WTC11 (cell line): ENCODE measurements around the gene IL20.

Experiments used
- ATF3 ChIP-seq: sonication (generic); formaldehyde crosslinking; conservative IDR thresholded peaks from 2 replicates; pipeline ENCODE4 v1.8.1; 2022; ENCODE audit warnings: mild to moderate bottlenecking, missing genetic modification reagents
- CREB1 ChIP-seq: sonication (generic); formaldehyde crosslinking; IDR thresholded peaks from 2 replicates; pipeline ENCODE4 v1.8.0; 2023; ENCODE audit warnings: mild to moderate bottlenecking, missing genetic modification reagents
- E2F1 ChIP-seq: sonication (generic); formaldehyde crosslinking; IDR thresholded peaks from 2 replicates; pipeline ENCODE4 v1.8.0; 2022; ENCODE audit warnings: mild to moderate bottlenecking, missing genetic modification reagents
- FOXP4 ChIP-seq: sonication (generic); formaldehyde crosslinking; IDR thresholded peaks from 2 replicates; pipeline ENCODE4 v1.8.0; 2022; ENCODE audit warnings: mild to moderate bottlenecking, missing genetic modification reagents
- TCF7 ChIP-seq: sonication (generic); formaldehyde crosslinking; IDR thresholded peaks from 2 replicates; pipeline ENCODE4 v1.8.0; 2022; ENCODE audit warnings: mild to moderate bottlenecking, low read depth, missing genetic modification reagents, moderate library complexity
- USF2 ChIP-seq: sonication (generic); formaldehyde crosslinking; IDR thresholded peaks from 2 replicates; pipeline ENCODE4 v1.8.1; 2023; ENCODE audit warnings: mild to moderate bottlenecking, missing genetic modification reagents, moderate library complexity
- ZNF138 ChIP-seq: sonication (generic); formaldehyde crosslinking; conservative IDR thresholded peaks from 2 replicates; pipeline ENCODE4 v1.8.1; 2022; ENCODE audit warnings: mild to moderate bottlenecking, moderate library complexity, missing genetic modification reagents
- ZNF232 ChIP-seq: sonication (generic); formaldehyde crosslinking; IDR thresholded peaks from 2 replicates; pipeline ENCODE4 v1.8.0; 2022; ENCODE audit warnings: mild to moderate bottlenecking, missing genetic modification reagents
- ZNF671 ChIP-seq: fragments of 250-450 bp; sonication (Bioruptor Pico); IDR thresholded peaks from 2 replicates; pipeline ENCODE4 v1.8.0; 2021; ENCODE audit warnings: mild to moderate bottlenecking
- TF ChIP-seq, protein P1 (sequence below): fragments of 200-600 bp; IDR thresholded peaks from 2 replicates; pipeline ENCODE4 v1.8.0; 2022; ENCODE audit warnings: antibody characterized with exemption

- TF ChIP-seq ATF3 (no peak), E2F1 (CRISPR knock-in tag) (no peak), TCF7 (no peak), ZNF671 (CRISPR knock-in tag) (no peak), USF2 (CRISPR knock-in tag) (no peak), FOXP4 (CRISPR knock-in tag) (no peak), ZNF138 (CRISPR knock-in tag) (no peak), CREB1 (CRISPR knock-in tag) (no peak), ZNF232 (no peak)
- TF ChIP-seq, protein P1, sequence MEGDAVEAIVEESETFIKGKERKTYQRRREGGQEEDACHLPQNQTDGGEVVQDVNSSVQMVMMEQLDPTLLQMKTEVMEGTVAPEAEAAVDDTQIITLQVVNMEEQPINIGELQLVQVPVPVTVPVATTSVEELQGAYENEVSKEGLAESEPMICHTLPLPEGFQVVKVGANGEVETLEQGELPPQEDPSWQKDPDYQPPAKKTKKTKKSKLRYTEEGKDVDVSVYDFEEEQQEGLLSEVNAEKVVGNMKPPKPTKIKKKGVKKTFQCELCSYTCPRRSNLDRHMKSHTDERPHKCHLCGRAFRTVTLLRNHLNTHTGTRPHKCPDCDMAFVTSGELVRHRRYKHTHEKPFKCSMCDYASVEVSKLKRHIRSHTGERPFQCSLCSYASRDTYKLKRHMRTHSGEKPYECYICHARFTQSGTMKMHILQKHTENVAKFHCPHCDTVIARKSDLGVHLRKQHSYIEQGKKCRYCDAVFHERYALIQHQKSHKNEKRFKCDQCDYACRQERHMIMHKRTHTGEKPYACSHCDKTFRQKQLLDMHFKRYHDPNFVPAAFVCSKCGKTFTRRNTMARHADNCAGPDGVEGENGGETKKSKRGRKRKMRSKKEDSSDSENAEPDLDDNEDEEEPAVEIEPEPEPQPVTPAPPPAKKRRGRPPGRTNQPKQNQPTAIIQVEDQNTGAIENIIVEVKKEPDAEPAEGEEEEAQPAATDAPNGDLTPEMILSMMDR, result no peak
Observed at GRCh38 chr1:206821493-206821892, 43.9 kb upstream of the IL20 start.
